Stimulated activated CD4-positive, alpha-beta T cell treated with anti-CD3 and anti-CD28 coated beads, Interleukin-2, amount 100 ng/mL, for 24 hours (primary cell): ENCODE data around the gene THADA.
"Not testable (repeated sequence)": the region's sequence is repeated elsewhere in the genome, so short reads cannot be mapped to it uniquely, and the experiment has no call there.

Experiments used
- DNase-seq, 2 donors: peaks; one replicate each; pipeline ENCODE4 v3.0.0-alpha.2; 2020

Gene THADA

DNA sequence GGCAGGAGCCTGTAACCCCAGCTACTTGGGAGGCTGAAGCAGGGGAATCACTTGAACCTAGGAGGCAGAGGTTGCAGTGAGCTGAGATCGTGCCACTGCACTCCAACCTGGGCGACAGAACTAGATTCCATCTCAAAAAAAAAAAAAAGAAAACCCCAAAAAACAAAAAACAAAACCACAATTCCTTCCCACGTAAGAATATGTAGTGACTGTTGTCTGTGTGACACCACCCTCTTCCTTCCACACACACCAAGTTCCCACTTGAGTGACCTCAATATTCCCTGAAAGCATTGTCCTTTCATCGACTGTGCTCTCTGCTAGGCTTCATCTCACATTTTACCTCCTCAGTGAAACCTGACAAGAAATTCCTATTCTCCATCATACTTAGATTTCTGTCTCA is 8.8 kb upstream of the THADA start:
- DNase-seq = no peak

DNA sequence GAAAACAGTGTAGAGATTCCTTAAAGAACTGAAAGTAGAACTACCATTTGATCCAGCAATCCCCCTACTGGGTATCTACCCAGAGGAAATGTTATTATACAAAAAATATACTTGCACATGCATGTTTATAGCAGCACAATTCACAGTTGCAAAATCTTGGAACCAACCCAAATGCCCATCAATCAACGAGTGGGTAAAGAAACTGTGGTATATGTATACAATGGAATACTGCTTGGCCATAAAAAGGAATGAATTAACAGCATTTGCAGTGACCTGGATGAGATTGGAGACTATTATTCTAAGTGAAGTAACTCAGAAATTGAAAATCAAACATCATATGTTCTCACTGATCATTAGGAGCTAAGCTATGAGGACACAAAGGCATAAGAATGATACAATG is 4.8 kb upstream of the THADA start:
- not testable (repeated sequence) for DNase-seq

DNA sequence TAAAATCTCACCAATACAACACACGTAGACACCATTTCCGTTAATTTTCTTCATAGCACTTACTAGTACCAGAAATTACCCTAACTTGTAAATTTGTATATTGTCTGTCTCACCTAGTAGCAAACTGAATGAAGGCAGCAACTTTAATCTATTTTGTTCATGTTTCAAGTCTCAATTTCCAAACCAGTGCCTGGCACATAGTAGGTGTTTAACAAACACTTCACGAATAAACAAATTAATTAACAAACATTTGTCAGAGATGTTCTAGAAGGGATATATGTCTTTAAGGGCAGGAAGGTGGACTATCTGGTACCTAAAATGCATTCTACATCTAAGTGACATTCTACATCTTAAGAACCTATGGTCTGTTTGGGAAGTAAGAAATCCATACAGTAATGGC is 963 bp downstream of the THADA start:
- no peak for DNase-seq

DNA sequence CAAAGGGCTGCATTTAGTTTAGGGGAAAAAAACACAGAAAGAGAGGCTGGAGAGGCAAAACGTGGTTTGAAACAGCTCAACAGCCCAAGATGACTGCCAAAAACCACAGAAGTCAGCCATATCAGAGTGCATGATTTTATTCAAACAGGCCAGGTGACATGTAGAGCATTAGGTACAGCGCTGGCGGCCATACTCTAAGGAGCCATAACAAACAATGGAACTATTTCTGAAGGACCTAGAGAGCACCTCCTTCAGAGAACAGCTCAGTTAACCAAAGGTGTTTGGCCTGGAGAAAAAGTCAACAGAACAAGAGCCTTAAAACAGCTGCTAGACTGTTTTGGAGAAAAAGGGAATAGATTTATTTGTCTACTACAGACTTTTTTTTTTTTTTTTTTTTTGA is 2.6 kb downstream of the THADA start:
- DNase-seq = no peak

DNA sequence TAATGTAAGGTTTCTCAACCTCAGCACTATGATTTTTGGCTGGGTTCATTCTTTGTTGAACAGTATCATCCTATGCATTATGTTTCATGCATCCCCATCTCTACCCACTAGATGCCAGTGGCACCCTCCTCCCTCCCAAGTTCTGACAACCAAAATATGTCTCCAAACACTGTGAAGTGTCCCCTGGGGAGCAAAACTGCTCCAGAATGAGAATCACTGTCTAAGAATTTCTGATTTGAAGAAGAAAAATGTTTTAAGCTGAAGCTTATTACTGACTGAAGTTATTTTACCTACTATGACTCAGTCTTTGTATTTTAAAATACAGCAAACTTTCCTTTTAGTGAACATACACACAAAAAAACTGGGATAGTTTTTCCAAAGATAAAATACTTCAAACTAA is 3.4 kb downstream of the THADA start:
- DNase-seq = no peak

DNA sequence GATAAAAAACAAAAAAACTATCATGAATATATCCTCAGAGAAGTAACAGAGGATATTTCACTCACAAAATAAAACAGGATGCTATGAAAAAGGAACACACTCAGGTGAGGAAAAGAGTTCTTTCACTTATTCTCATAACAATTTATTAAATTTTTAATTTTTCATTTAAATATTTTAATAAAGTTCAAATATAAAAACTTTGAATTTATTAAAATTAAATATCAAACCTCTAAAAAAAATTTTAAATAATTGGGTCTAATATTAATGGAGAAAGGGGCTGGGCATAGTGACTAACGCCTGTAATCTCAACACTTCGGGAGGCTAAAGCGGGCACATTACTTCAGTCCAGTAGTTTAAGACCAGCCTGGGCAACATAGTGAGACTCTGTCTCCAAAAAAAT is 10.1 kb downstream of the THADA start:
- no peak for DNase-seq

DNA sequence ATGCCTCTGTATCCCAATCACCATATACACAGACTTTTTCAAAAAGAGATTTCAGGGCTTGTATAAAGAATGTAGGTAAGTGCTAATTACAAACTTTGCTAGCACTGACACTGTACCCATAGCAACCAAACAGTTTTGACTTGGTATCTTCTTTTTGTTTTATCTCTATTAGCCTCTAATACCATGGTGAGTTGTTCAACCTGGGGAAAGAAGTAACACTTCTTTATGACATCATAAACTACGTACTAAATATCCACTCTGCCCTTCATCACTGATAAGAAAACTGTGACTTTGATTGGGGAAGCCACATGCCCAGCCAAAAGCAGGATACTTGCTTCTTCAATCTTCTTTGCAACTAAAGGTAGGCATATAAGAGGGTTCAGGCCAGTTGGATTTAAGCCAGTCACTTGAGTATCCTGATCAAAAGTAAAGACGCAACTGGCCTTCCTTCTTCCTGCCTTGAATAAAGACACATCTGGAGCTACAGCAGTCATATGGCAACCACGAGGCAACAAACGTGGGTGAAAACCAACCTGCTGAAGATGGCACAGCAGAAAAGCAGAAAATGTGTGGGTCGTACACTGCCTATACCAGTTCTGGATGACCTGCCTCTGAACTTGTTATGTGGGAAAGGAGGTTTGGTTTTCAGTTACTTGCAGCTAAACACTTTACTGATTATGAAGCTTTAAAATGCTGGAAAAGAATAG is 16.4 kb downstream of the THADA start:
- no peak for DNase-seq

DNA sequence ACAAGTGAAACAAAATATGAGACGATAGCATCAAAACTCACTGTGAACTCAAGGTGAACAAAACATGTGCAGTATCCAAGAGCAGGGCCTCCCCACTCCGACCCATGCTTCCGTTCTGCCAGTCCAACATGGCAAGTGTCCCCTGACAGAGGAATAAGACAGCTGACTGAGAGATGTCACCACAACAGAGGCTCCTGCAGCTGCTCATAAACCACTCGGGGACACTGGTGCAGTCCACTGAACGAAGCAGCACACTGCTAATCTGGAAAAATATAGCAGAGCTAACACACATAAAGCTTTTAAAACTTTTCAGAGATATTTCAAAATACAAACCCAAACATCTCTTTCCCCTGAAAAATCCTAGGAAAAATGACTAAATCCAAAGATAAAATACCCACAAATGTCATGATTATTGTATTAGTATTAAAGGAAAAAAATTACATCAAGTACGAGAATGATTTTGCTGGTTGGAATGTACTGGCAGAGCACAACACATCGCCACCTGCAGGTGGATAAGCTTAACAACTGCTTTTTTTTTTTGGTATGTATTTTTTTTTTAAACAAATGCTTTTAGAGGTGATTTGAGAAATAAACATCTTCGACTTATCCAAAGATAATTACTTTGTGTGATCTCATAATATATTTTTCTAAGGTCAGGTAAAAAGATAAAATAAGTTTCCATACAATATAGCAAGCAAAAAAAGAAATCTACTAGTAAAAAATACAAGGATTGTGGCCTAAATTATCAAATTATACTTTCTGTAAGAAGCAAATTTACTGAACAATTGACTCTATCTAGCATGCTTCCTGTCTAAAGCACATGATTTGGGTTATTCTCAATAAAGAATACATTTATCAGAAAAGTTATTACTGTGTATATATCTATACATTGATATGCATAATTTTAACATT is 18.6 kb downstream of the THADA start:
- peak in 1 of 2 donors; percentile 11 for DNase-seq

DNA sequence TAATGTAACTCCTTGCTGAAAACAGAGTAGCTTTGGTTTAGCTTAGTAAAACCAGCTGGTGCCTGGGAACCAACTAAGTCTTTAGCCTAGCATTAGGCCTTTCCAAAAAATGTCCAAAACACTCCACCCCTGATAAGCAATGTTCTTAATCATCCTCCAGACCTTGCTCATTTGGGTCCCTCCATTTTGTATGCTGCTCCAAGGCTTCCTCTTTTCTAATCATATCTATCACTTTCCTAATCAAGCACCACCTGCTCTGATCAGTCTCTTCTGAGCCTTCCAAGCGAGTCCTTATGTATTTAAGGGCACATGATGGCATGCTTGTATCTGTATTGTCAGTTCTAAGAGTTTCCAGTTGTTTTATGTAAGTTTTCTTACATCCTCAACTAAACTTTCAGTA is 23.6 kb downstream of the THADA start:
- no peak for DNase-seq

DNA sequence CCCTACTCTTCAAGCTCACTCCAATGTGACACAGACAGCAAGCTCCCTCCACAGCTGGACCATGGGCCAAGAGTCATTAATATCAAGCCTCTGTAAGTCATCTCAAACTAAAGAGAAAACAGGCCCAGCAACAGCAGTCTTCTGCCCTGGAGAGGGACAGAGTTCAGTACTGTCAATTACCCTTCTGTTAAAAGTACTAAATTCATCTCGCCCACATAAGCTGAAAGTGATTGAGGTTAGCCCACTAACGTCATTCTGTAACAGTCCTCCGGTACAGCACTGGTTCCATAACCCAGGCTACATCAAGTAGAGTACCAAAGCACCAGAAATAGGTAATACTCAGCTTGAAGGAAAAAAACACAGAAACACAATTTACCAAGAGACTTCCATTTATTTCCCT is 25.9 kb downstream of the THADA start:
- DNase-seq = no peak

DNA sequence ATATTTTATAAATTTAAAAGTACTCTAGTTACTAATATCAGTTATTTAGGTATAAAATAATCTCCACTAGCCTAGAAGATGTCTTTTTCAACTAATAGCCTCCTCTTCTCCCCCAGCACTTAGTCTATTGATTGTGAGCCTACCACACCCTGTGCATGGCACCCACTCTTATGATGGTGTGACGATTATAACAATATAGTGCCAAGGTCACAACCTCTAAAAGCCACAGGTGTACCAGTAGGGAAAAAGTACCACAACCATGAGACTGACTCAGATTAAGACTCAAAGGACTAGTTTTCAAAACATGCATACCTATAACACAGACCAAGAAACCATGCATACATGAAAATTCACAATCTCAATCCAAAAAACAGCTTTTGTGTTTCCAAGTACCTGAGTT is 27.6 kb downstream of the THADA start:
- DNase-seq = no peak

DNA sequence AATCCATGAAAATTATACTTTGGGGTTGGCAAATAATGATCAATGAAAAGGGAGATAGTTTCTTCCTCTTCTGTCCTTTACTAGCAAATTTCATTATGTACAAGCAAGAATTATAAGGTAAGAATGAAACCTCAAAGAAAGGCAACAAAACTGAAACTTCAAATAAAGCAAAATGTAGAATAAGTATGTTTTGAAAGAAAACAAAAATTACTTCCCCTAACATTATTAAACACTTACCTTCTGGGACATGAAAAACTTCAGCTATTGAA is 29.4 kb downstream of the THADA start:
- no peak for DNase-seq

DNA sequence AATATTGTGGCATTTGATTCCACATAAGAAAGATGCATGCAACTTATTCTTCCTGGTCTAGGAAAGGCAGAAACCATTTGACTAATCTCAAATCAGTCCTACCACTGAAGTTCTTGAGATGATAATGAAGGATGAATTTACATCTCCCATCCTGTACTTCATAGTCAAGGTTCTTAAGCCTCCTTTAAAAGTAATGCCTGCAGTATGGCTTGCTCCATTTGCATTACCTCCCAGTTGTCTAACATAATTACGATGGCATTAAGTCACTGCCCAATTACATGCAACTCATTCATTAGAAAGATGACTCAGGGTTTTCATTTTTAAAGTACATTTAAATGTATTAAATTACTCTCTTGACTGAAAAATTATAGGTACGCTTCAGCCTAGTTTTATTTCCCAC is 32.2 kb downstream of the THADA start:
- DNase-seq = no peak

DNA sequence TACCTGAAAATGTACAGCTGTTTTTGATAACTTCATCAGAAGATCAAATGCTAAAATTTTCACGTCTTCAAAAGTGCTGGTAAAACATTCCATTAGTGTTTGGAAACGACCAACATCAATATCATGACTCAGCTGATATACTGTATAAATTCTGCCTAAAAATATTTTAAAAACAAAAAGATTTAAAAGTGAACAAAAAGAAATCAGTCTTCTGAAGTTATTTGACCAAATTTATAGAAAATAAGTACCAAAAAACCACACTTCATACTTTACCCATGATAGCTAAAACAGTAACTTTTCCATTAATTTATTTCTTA is 35.6 kb downstream of the THADA start:
- no peak for DNase-seq

DNA sequence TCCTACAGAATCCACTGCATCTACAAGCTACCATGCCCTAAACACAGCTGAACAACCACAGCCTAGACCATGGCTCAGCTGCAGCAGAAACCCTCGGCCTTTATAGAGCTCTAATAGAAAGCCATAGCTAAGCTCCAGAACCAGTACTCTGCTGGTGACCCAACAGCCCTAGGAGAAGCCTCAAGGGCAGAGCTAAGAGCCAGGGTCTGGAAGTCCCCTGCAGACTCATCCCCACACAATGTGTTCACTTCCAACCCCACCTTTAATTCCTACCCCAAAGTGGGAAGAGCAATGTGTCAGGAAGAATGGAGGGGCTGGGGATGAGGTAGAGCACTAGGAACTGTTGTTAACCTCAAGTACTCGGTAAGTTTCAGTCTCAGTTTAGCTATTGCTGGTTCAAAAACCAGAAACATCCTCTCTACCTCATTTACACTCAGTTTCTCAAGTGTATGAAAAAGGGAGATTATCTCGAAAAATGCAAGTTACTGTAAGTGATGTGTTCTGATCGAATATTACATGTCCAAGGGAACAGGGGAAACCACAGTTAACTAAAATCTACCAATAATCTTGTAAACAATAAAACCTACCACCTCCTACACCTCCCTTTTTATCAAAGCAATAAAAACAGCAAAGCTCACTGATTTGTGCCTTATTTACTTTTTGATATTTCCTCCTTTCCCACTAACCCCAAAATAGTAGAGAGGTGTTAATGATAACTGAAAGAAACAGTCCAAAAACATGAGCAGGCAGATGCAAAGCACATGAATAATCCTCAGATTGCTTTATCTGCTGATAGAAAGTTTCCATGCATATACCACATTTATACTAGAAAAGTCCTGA is 36.2 kb downstream of the THADA start:
- peak in 1 of 2 donors; percentile 14 for DNase-seq

DNA sequence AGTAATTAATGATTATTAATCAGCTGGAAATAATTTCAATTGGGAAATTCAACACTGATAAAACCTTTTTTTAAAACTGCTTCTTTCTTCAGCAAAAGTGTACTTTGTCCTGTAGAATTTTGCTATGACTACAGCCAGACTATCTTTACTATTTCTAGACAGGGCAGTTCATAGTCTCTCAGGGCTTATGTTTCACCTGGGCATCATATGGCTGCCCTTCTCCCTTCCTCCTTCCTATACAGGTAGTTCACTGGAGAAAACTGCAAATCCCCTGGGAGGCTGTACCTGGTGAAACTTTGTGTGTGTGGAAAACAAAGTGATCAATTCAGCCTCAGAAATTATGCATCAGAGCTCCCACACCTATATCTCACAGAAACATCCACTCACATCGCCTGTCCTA is 38.6 kb downstream of the THADA start:
- DNase-seq = no peak

DNA sequence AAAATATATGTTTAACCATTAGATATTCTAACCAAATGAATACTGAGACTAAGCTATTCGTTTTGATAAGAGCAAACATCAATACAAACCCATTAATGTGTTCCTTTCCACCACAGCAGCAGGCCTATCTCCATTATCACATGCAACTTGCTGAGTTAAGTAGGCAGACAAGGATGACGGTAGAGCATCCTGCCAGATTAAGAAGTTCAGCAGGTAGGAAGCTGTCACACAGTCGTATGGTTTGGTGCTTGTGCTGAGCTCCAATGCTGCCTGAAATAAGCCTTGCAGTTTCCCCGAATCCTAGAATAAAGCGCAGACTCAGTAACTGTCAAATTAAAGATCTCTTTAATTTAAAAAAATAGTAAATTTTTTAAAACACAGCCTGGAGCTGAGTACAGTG is 39.6 kb downstream of the THADA start:
- DNase-seq = no peak

DNA sequence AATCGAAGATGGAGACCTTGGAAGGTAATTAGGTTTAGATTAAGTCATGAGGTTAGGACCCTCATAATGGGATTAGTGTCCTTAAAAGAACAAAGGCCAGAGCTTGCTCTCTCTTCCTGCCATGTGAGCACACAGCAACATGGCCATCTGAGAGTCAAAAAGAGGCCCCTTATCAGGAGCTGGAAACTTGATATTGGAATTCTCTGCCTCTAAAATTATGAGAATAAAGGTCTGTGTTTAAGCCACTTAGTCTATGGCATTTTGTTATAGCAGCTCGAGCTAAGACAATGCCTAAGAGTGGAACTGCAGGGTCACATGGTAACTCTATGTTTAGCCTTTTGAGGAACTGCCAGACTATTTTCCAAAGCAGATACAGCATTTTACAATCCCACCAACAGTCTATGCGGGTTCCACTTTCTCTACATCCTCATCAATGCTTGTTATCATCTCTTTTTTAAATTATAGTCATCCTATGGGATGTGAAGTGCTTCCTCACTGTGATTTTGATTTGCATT is 42.4 kb downstream of the THADA start:
- no peak for DNase-seq

DNA sequence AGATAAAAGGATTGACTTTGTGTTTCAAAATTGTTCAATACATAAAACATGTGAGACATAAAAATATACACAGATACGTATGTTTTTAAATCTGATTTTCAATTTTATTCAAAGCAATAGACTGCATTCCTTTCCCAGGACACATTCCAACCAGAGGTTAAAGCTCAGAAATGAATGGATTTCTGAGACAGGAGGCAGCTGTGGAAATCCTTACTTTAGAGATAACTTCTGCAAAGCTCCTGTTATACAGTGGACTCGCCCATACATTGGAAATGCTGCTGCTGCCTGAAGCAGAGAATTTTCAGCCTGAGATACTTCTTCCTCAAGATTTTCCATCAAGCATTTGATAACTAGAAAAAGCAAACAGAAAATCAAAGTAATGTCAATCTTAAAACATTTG is 43.8 kb downstream of the THADA start:
- no peak for DNase-seq

DNA sequence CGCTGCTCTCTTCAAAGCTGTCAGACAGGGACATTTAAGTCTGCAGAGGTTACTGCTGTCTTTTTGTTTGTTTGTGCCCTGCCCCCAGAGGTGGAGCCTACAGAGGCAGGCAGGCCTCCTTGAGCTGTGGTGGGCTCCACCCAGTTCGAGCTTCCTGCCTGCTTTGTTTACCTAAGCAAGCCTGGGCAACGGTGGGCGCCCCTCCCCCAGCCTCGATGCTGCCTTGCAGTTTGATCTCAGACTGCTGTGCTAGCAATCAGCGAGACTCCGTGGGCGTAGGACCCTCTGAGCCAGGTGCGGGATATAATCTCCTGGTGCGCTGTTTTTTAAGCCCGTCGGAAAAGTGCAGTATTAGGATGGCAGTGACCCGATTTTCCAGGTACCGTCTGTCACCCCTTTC is 47.5 kb downstream of the THADA start:
- not testable (repeated sequence) for DNase-seq

DNA sequence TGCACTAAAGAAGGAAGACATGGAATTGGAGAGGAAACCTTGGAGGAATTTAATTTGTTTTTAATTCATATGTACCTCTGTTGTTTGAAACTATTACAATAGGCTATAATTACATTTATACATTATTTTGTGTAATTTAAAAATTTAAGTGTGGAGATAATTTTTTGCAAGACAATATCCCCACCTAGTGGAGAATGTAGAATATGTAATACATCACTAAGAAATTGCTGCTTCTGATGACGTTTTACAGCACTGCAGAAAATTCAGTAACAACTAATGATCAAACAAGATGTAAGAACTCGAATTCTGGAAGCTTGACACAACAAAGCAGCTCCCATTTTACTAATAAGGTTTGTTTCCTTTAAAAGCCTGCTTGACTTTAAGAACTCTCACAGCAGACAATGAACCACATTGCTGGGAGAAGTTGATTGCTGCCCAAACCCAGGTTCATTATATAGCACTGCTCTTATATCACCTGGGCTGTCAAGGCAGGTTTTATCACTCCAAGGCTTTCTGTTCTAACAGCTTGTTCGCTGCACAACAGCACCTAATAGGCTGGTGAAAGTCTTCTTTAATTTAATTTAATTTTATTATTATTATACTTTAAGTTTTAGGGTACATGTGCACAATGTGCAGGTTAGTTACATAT is 53.4 kb downstream of the THADA start:
- DNase-seq = no peak

DNA sequence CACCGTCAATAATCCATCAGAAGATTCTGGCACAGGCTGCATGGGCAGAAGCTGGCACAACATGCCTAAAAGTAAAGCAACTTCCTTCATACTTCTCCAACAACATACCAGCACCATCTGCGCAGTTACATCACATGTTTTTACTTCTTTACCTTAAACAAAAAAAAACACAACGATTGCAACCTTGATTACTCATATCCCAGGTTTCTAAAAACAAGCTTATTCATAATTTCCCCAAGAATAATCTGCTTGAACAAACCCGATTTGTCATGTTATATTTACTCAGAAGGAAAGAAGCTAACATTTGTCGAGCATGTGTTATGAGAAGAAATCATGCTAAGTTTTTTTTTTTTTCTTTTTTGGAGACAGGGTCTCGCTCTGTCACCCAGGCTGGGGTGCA is 54.7 kb downstream of the THADA start:
- DNase-seq = no peak
